BJ (cell line): ENCODE data around the gene RNF4. TPM values are rescaled to one million over a fixed set of nuclear protein-coding genes. Genes with fewer than 3 reads are reported as not detected.

Experiments used
- CTCF ChIA-PET: fragments of 350-600 bp; formaldehyde crosslinking; extraction: SDS; loops from one replicate; lab custom pipeline; 2021; ENCODE audit warnings: antibody characterized with exemption, inconsistent platforms; lab: Yijun Ruan, JAX
- POLR2A ChIA-PET: fragments of 300-600 bp; sonication (Branson Sonifier 250); formaldehyde crosslinking; extraction: SDS; loops from one replicate; lab custom pipeline; 2021; ENCODE audit warnings: antibody characterized with exemption; lab: Charles Lee
- DNase-seq: peaks from one replicate; pipeline ENCODE4 v3.0.0-alpha.2; 2011; ENCODE audit warnings: low read depth
- H3K27me3 ChIP-seq: 2 replicates; pipeline ENCODE4 v1.6.0; 2011; ENCODE audit warnings: low read length; ENCODE audit not compliant: control insufficient read depth, insufficient read depth
- H3K36me3 ChIP-seq: 2 replicates; pipeline ENCODE4 v1.5.1; 2011; ENCODE audit warnings: low read length; ENCODE audit not compliant: control insufficient read depth, insufficient read depth
- H3K4me3 ChIP-seq: 2 replicates; pipeline ENCODE4 v1.5.1; 2011; ENCODE audit warnings: low read depth, mild to moderate bottlenecking, control low read depth, low read length
- polyA plus RNA-seq: library from polyadenylated mRNA; depleted of rRNA; stranded (reverse); fragments of >200 nt; gene quantifications from 2 replicates; pipeline ENCODE4 v1.2.3, GENCODE V29; 2011
- TF ChIP-seq, protein P1 (sequence below): IDR thresholded peaks from 2 replicates; pipeline ENCODE4 v1.5.1; 2011; ENCODE audit warnings: low read depth, mild to moderate bottlenecking, control low read depth, inconsistent platforms, low read length, moderate library complexity; ENCODE audit not compliant: insufficient read depth

Gene RNF4
- polyA plus RNA-seq, 1 experiment: 107 TPM

DNA sequence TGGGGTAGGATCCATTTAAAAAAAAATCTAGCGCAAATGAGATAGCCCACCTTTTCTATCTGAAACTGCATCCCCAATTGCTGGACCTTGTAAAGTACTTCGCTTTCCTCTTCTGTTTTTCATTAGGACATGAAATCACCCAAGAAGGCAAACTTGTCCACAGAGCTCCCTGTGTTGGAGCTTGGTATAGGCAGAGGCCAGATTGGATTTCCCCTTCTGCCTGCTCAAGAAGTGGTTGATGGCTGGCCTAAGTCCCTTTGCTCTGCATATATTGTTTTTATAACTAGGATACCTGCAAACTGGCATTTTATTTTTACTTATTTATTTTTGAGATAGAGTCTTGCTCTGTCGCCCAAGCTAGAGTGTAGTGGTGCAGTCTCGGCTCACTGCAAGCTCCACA, 28.4 kb downstream of the RNF4 start:
- DNase-seq: no peak
- TF ChIP-seq, protein P1, sequence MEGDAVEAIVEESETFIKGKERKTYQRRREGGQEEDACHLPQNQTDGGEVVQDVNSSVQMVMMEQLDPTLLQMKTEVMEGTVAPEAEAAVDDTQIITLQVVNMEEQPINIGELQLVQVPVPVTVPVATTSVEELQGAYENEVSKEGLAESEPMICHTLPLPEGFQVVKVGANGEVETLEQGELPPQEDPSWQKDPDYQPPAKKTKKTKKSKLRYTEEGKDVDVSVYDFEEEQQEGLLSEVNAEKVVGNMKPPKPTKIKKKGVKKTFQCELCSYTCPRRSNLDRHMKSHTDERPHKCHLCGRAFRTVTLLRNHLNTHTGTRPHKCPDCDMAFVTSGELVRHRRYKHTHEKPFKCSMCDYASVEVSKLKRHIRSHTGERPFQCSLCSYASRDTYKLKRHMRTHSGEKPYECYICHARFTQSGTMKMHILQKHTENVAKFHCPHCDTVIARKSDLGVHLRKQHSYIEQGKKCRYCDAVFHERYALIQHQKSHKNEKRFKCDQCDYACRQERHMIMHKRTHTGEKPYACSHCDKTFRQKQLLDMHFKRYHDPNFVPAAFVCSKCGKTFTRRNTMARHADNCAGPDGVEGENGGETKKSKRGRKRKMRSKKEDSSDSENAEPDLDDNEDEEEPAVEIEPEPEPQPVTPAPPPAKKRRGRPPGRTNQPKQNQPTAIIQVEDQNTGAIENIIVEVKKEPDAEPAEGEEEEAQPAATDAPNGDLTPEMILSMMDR: no peak
- Histone ChIP-seq H3K4me3 (no peak overlapping the region), H3K27me3 (no peaks in the 10 kb centered on the region), H3K36me3 (peaks cover 25% of the 10 kb centered on the region)
- CTCF ChIA-PET: interaction anchor here (0.6 kb wide), 1 partner anchor 345 kb away, joined by 3 read pairs; no protein-coding TSS in a partner anchor
- POLR2A ChIA-PET: no interaction called here

DNA sequence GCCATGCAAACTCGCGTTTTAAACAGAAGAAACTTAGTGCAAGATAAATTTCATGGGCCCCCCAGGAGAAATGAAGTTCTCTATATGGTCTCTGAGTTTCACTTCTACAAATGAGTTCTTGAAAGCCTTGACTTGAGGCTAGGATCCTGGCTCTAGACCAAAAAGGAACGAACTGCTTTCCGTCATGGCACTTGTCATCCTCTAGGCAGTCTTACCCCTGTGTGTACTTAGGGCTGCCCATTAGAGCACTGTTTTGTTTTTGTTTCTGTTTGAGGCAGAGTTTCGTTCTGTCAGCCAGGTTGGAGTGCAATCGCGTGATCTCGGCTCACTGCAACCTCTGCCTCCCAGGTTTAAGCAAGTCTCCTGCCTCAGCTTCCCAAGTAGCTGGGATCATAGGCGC, 29.0 kb downstream of the RNF4 start:
- DNase-seq: no peak
- Histone ChIP-seq H3K27me3 (no peaks in the 10 kb centered on the region), H3K4me3 (no peak overlapping the region), H3K36me3 (peaks cover 24% of the 10 kb centered on the region)
- TF ChIP-seq, protein P1: no peak
- POLR2A ChIA-PET: no interaction called here
- CTCF ChIA-PET: interaction anchor here (0.6 kb wide), 1 partner anchor 345 kb away, joined by 3 read pairs; no protein-coding TSS in a partner anchor

DNA sequence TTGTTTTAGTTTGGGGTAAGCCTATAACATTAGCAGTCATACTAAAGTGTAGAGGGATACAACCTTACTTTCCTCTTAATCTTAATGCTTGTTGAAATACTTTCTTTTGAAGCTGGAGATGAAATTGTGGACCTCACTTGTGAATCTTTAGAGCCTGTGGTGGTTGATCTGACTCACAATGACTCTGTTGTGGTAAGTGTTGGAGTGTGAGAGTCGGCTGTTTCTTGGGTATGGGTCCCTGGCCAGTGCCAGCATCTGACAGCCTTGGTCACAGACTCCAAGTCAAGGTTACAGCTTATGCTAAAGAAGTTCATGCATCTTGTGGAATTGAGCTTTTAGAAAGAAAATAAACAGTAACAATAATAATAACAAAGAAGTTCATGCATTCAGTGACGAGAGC, 31.6 kb downstream of the RNF4 start:
- TF ChIP-seq, protein P1: no peak
- Histone ChIP-seq H3K4me3 (no peak overlapping the region), H3K27me3 (no peaks in the 10 kb centered on the region), H3K36me3 (peaks cover 22% of the 10 kb centered on the region)
- CTCF ChIA-PET: no interaction called here
- POLR2A ChIA-PET: interaction anchor here (0.6 kb wide), 1 partner anchor 24 kb away, joined by 10 read pairs; no protein-coding TSS in a partner anchor
- no peak for DNase-seq

DNA sequence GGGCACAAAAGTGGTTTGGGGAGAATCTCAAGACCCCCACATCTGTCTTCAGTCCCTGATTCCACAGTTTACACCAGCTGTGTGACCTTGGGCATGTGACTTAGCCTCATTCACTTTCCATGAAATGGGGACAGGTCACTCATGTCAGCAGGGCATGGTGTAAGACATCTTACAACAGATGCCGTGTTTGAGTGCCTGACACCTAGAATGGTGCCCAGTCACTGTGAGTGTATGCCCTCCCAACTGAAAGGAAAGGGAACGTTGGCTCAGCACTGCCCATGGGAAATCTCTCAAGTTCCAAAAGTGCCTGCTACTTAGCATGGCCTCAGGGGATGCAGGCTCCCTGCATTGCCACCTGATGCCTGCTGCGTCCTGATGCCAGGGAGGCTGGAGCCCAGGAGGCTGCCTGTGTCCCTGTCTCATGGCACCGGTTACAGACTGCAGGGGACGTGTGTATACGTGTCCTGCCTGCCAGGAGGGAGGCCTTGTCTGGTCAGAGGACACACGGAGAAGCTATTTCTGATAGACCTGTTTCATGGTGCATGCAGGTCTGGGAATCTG, 32.2 kb downstream of the RNF4 start:
- ChIA-PET POLR2A (no interaction called here), CTCF (interaction anchor here (1.2 kb wide), 1 partner anchor 8 kb away, joined by 3 read pairs; no protein-coding TSS in a partner anchor)
- H3K36me3 ChIP-seq: peaks cover 22% of the 10 kb centered on the region
- no peak for DNase-seq
- H3K27me3 ChIP-seq: no peaks in the 10 kb centered on the region
- TF ChIP-seq, protein P1: no peak
- no peak overlapping the region for H3K4me3 ChIP-seq

DNA sequence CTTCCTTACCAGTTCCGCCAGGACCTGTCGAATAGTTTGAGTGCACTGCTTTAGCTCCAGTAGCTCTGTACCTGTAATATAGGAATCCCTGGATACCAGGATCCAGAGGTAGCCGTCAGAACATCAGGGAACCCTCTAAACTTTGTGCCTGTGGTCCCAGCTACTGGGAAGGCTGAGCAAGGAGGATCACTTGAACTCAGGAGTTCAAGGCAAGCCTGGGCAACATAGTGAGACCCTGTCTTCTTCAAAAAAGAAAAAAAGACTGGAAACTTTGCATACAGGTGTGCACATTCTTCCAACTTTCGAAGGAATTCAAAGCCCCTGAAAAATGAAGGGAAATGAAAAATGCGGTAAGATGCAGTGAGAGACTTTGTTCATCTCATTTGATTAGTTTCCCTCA, 34.9 kb downstream of the RNF4 start:
- TF ChIP-seq, protein P1: no peak
- CTCF ChIA-PET: no interaction called here
- Histone ChIP-seq H3K4me3 (no peak overlapping the region), H3K36me3 (peaks cover 19% of the 10 kb centered on the region), H3K27me3 (no peaks in the 10 kb centered on the region)
- POLR2A ChIA-PET: no interaction called here
- DNase-seq: no peak
